Chondrocyte (in vitro differentiated cells): ENCODE results near the gene XRCC5. TPM values are rescaled to one million over a fixed set of nuclear protein-coding genes. Genes with fewer than 3 reads are reported as not detected.
A peak's percentile ranks its signal among the peaks of the same experiment; 100 is the strongest.

Source experiments
- DNase-seq: peaks from one replicate; pipeline ENCODE4 v3.0.0; 2021; ENCODE audit warnings: mixed read lengths, low spot score
- H3K27ac Mint-ChIP-seq: one replicate; pipeline ENCODE4 v1.8.0; 2021; ENCODE audit warnings: mild to moderate bottlenecking, moderate library complexity, mixed read lengths; ENCODE audit not compliant: unreplicated experiment
- H3K27me3 Mint-ChIP-seq: 2 replicates; pipeline ENCODE4 v1.8.0; 2021; ENCODE audit warnings: low read depth, mixed read lengths
- H3K36me3 Mint-ChIP-seq: 2 replicates; pipeline ENCODE4 v1.8.0; 2021; ENCODE audit warnings: low read depth, mixed read lengths
- H3K4me1 Mint-ChIP-seq: 2 replicates; pipeline ENCODE4 v1.8.0; 2021; ENCODE audit warnings: low read depth, mild to moderate bottlenecking, mixed read lengths
- H3K4me3 Mint-ChIP-seq: one replicate; pipeline ENCODE4 v1.8.0; 2021; ENCODE audit warnings: mild to moderate bottlenecking, moderate library complexity, mixed read lengths; ENCODE audit not compliant: unreplicated experiment
- H3K9me3 Mint-ChIP-seq: 2 replicates; pipeline ENCODE4 v1.8.0; 2021; ENCODE audit warnings: low read depth, mixed read lengths
- CTCF ChIP-seq: fragments of 200-600 bp; sonication (generic); IDR thresholded peaks from 2 replicates; pipeline ENCODE4 v1.5.0; 2021; ENCODE audit warnings: antibody characterized with exemption, mild to moderate bottlenecking, moderate library complexity
- total RNA-seq: library from RNA; stranded (reverse); gene quantifications from 3 replicates; pipeline ENCODE4 v1.2.1, GENCODE V29; 2021

The XRCC5 gene
- total RNA-seq, 1 donor from 2014 or later = 154 TPM

GRCh38 chr2:216130346-216130971 lies 21.3 kb downstream of the XRCC5 start:
- Mint-ChIP-seq H3K9me3 (no peaks in the 10 kb centered on the region), H3K27ac (no peak overlapping the region), H3K27me3 (no peaks in the 10 kb centered on the region), H3K4me1 (peaks cover 6% of the 10 kb centered on the region), H3K36me3 (peaks cover 45% of the 10 kb centered on the region), H3K4me3 (no peak overlapping the region)
- no peak for DNase-seq
- peak; percentile 8 for TF ChIP-seq CTCF

GRCh38 chr2:216131175-216131926 lies 22.2 kb downstream of the XRCC5 start:
- H3K27ac Mint-ChIP-seq = no peak overlapping the region
- H3K4me1 Mint-ChIP-seq = peaks cover 6% of the 10 kb centered on the region
- H3K9me3 Mint-ChIP-seq = no peaks in the 10 kb centered on the region
- H3K36me3 Mint-ChIP-seq = peaks cover 48% of the 10 kb centered on the region
- TF ChIP-seq CTCF = no peak
- DNase-seq = no peak
- H3K4me3 Mint-ChIP-seq = no peak overlapping the region
- H3K27me3 Mint-ChIP-seq = no peaks in the 10 kb centered on the region

- no peaks in the 10 kb centered on the region for H3K9me3 Mint-ChIP-seq
- no peaks in the 10 kb centered on the region for H3K27me3 Mint-ChIP-seq
- no peak overlapping the region for H3K4me3 Mint-ChIP-seq
- peaks cover 6% of the 10 kb centered on the region for H3K4me1 Mint-ChIP-seq
- TF ChIP-seq CTCF = no peak
- DNase-seq = no peak
- H3K36me3 Mint-ChIP-seq = peaks cover 47% of the 10 kb centered on the region
- no peak overlapping the region for H3K27ac Mint-ChIP-seq
Measured at GRCh38 chr2:216132585-216132984, 23.4 kb downstream of the XRCC5 start.

- DNase-seq = no peak
- Mint-ChIP-seq H3K36me3 (peaks cover 53% of the 10 kb centered on the region), H3K4me3 (no peak overlapping the region), H3K27me3 (no peaks in the 10 kb centered on the region), H3K4me1 (peaks cover 6% of the 10 kb centered on the region), H3K27ac (no peak overlapping the region), H3K9me3 (no peaks in the 10 kb centered on the region)
- TF ChIP-seq CTCF = no peak
Measured at GRCh38 chr2:216133397-216133796, 24.2 kb downstream of the XRCC5 start.

- Mint-ChIP-seq H3K27me3 (no peaks in the 10 kb centered on the region), H3K4me3 (no peak overlapping the region), H3K36me3 (peaks cover 63% of the 10 kb centered on the region), H3K4me1 (no peaks in the 10 kb centered on the region), H3K9me3 (no peaks in the 10 kb centered on the region), H3K27ac (peak overlapping the region; percentile 24)
- TF ChIP-seq CTCF = no peak
- no peak for DNase-seq
Measured at GRCh38 chr2:216134958-216135541, 25.9 kb downstream of the XRCC5 start.
